GM19395 (cell line): Measurements from ENCODE around the gene LDAH.
A peak's percentile ranks its signal among the peaks of the same experiment; 100 is the strongest.

Source experiments
- ATAC-seq: cut with Tn5 transposase; IDR thresholded peaks from one replicate; pipeline ENCODE4 v1.9.1; 2021; ENCODE audit warnings: mild to moderate bottlenecking, moderate library complexity; ENCODE audit not compliant: unreplicated experiment

LDAH gene

DNA sequence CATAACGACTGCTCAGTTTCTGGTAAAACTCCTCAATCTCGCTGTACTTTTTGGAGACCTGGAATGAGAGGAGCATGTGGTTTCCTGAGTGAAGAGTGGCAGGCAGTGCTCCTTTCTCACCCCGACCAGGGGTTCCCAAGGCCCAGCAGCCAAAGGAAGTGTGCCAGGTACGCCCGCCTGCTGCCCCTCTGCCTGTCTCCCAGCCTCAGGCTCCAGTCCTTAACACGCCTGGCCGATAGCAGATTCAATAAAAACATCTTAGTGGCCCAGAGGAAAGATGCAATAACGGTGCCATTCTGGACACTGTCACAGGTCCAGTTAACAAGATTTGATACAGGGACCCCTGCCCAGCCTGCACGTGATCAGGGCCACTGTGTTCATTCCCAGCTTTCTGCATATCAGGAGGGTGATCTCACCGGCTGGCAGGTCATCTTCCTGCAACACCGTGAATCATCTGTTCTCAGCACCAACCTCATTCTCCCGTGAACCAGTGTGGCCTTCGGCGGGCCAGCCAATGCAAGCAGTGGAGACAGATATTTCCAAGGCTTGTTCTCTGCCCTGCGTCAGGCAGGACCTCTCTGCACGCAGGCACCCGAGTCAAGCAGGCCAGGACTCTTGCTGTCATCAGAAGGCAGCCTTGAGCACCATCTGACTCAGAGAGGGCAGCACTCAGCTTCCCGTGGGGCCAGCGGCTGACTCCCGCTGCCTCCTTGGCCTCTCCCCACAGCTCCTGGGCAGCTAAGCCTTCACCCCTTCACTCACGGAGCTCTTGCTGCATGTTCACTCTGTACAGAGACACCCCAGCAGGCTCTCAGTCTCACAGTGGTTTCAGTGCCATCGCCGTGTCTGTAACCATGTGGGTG lies 181.5 kb downstream of the LDAH start:
- no peak for ATAC-seq

GRCh38 chr2:20640411-20641122 lies 182.3 kb downstream of the LDAH start:
- no peak for ATAC-seq

GRCh38 chr2:20638646-20639430 lies 184.1 kb downstream of the LDAH start:
- ATAC-seq: no peak

DNA sequence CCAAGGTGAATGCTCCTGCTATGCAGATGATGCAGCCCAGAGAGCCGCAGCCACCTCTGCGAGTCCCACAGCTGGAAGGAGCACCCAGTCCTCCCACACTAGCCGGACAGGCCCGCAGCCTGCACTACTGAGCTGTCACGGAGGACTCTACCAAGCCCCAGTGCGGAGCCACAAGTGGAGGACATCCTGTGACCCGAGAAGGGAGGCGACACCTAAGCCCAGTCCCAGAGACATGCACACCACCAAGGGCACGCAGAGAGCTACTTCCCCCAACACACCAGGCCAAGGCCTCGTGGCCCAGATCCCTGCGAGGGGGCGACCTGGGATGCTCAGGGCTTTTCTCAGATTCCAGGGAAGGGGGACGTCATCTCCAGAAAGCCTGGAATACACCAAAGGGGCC lies 184.9 kb downstream of the LDAH start:
- ATAC-seq: no peak

- ATAC-seq: no peak
Measured at GRCh38 chr2:20637147-20637546, 185.8 kb downstream of the LDAH start.

GRCh38 chr2:20635675-20636584 lies 187.0 kb downstream of the LDAH start:
- peak; percentile 76 for ATAC-seq

- ATAC-seq: no peak
Measured at GRCh38 chr2:20635113-20635510, 187.8 kb downstream of the LDAH start.

DNA sequence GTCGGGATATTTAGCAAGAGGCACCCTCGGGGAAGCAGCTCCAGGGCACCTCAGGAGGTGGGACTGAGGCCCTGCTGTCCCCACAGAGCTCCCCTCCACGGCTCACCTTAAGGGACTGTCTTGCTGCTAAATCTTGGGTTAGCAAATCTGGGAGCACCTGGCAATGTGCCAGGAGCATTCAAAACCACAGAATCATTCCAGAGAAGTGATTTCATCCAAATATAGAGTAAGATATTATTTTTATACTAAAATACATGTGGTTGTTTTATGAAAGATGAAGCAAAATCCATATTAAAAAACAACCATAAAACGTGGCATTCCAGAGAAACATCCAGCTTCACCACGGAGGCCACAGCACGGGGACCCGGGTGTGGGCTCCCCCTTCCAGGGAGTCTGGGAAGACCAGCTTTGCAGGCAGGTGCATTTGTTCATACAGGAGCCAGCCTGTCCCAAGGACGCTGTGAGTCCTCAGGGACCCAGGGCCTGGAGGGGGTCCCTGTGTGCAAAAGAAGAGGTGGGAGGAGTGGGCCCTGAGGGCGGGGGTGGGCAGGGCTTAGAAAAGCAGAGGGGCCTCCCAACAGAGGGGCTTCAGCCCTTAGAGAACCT lies 188.3 kb downstream of the LDAH start:
- ATAC-seq: no peak
